ENCODE results near the gene MEX3A. TPM values are rescaled to one million over a fixed set of nuclear protein-coding genes. Genes with fewer than 3 reads are reported as not detected.

MEX3A gene
- total RNA-seq, 1 experiment from 2014 or later = 68.0 TPM

- Histone ChIP-seq H3K27me3 (ENCODE audit: insufficient read depth, low read length) (no peaks in the 10 kb centered on the region), H2BK12ac (ENCODE audit: insufficient read length, low read depth, low read length) (no peak overlapping the region), H4K8ac (replicated peaks; ENCODE audit: insufficient read length, low read depth, low read length) (no peak overlapping the region), H3K79me2 (ENCODE audit: insufficient read depth, low read length) (no peaks in the 10 kb centered on the region), H3K18ac (ENCODE audit: insufficient read length, low read depth, low read length) (no peak overlapping the region), H3K9me3 (ENCODE audit: control insufficient read depth, low read depth, low read length) (no peaks in the 10 kb centered on the region), H3T11ph (ENCODE audit: low read length) (no peak overlapping the region), H3K14ac (ENCODE audit: insufficient read depth, low read length) (no peak overlapping the region), H3K4me2 (ENCODE audit: insufficient read depth, insufficient read length, low read length) (no peak overlapping the region), H3K23ac (ENCODE audit: insufficient read length, low read depth, low read length) (no peak overlapping the region), H4K20me1 (ENCODE audit: control insufficient read depth, insufficient read depth, insufficient read length) (no peaks in the 10 kb centered on the region), H2BK20ac (ENCODE audit: low read depth, low read length, poor library complexity, severe bottlenecking) (no peak overlapping the region), H3K56ac (ENCODE audit: insufficient read length, low read depth, low read length) (no peak overlapping the region), H3K4me1 (ENCODE audit: insufficient read depth, low read length) (peaks cover 14% of the 10 kb centered on the region; the same call in 1 of the 2 replicates), H4K91ac (ENCODE audit: insufficient read length, low read depth, low read length) (no peak overlapping the region), H2AFZ (ENCODE audit: low read length) (no peak overlapping the region), H2BK120ac (ENCODE audit: low read depth, low read length, poor library complexity, severe bottlenecking) (no peak overlapping the region), H3K4ac (ENCODE audit: low read depth, low read length) (no peak overlapping the region), H2AK5ac (ENCODE audit: insufficient read length, low read length) (no peak overlapping the region), H2BK5ac (ENCODE audit: insufficient read length, low read length) (no peak overlapping the region), H4K5ac (ENCODE audit: insufficient read length, low read depth, low read length) (no peak overlapping the region), H3K23me2 (ENCODE audit: insufficient read length, low read depth, low read length, poor library complexity, severe bottlenecking) (peaks cover 5% of the 10 kb centered on the region), H3K27ac (ENCODE audit: insufficient read length, low read depth, low read length) (no peak overlapping the region), H3K79me1 (ENCODE audit: insufficient read depth, low read depth, low read length, poor library complexity, severe bottlenecking) (no peaks in the 10 kb centered on the region), H3K9ac (ENCODE audit: extremely low read depth, insufficient read length, low read length) (no peak overlapping the region), H2BK15ac (ENCODE audit: low read depth, low read length) (no peak overlapping the region)
- peaks cover 38 to 55% of the 10 kb centered on the region in 2 experiments for H3K4me1 Mint-ChIP-seq
- peaks cover 0 to 2% (median 0%) of the 10 kb centered on the region in 3 experiments; a peak in 2 of 7 replicates for H3K36me3 Mint-ChIP-seq (ENCODE audit: insufficient read depth in 1 of 3, low read depth in 3 of 3)
- H3K9me3 Mint-ChIP-seq = no peaks in the 10 kb centered on the region; a peak in 1 of 5 replicates
- H3K4me3 Mint-ChIP-seq = no peak overlapping the region
- peak overlapping the region in 1 of 3 experiments; percentile 27; a peak in 1 of 7 replicates for H3K27ac Mint-ChIP-seq
- no peak for DNase-seq
- peaks cover 8% of the 10 kb centered on the region for H3K27me3 Mint-ChIP-seq (ENCODE audit: low read depth)
- WGBS (ENCODE audit: extremely low coverage, insufficient read length, low lambda C conversion rate) = no CpG with 5 or more reads among the region's 6 CpGs
- TF ChIP-seq CTCF (conservative IDR thresholded peaks at IDR 0.05) = no peak
Observed at GRCh38 chr1:156108664-156109241, 26.5 kb upstream of the MEX3A start.

All from H9 (cell line).